ENCODE results near the gene PSMD2.

The PSMD2 gene

DNA sequence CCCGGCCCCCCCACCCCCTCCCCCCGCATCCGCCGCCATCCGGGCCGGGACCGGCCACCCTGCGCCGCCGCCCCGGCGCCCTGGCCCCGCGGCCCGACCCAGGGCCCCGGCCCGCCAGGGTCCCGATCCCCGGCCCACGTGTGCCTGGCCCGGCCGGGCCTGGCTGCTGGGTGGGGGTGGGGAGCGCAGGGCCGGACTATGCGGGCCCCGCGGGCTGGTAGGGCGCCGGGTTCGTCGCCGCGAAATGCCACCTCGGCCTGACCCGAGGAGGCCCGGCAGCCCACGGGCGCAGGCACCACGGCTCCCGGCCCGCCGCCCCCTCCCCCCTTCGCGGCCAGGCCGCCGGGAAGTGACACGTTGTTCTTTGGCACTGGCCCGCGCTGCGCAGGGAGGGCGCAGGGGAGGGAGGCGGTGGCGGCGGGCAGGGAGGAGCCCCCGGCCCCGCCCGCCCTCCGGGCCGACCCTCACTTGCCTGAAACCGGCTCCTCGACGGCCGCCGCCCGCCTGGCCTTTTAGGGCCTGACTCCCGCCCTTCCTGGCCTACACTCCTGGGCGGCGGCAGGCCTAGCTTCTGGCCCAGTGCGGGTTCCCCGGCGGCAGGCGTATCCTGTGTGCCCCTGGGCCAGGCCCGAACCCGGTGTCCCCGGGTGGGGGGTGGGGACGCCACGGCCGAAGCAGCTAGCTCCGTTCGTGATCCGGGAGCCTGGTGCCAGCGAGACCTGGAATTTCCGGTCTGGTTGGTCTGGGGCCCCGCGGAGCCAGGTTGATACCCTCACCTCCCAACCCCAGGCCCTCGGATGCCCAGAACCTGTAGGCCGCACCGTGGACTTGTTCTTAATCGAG, 15.9 kb downstream of the PSMD2 start:
- H3K27ac ChIP-seq (ENCODE audit: low read length), result peak overlapping the region; percentile 60; the same call in 1 of the 2 replicates
- no peaks in the 10 kb centered on the region for H3K9me2 ChIP-seq (replicated peaks; ENCODE audit: insufficient read depth, low read length)
- H3K9me3 ChIP-seq (replicated peaks; ENCODE audit: insufficient read depth, low read length), result no peaks in the 10 kb centered on the region
- peaks cover 53% of the 10 kb centered on the region for H3K79me2 ChIP-seq (ENCODE audit: low read length)
- no peak overlapping the region for H2AFZ ChIP-seq (ENCODE audit: low read length)
- peaks cover 41% of the 10 kb centered on the region for H4K20me1 ChIP-seq (ENCODE audit: insufficient read depth, low read length)
- peak; percentile 67 for DNase-seq
- TF ChIP-seq, protein P1, sequence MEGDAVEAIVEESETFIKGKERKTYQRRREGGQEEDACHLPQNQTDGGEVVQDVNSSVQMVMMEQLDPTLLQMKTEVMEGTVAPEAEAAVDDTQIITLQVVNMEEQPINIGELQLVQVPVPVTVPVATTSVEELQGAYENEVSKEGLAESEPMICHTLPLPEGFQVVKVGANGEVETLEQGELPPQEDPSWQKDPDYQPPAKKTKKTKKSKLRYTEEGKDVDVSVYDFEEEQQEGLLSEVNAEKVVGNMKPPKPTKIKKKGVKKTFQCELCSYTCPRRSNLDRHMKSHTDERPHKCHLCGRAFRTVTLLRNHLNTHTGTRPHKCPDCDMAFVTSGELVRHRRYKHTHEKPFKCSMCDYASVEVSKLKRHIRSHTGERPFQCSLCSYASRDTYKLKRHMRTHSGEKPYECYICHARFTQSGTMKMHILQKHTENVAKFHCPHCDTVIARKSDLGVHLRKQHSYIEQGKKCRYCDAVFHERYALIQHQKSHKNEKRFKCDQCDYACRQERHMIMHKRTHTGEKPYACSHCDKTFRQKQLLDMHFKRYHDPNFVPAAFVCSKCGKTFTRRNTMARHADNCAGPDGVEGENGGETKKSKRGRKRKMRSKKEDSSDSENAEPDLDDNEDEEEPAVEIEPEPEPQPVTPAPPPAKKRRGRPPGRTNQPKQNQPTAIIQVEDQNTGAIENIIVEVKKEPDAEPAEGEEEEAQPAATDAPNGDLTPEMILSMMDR (IDR thresholded peaks at IDR 0.05; ENCODE audit: low read length), result no peak
- TF ChIP-seq EZH2 (optimal IDR thresholded peaks at IDR 0.05; ENCODE audit: low read depth, low read length) (no peak), EZH2phosphoT487 (IDR thresholded peaks at IDR 0.05; ENCODE audit: low read length) (no peak)
- H3K4me2 ChIP-seq (ENCODE audit: low read depth, low read length), result peak overlapping the region; percentile 77
- H3K27me3 ChIP-seq (replicated peaks; ENCODE audit: insufficient read depth, low read length), result no peaks in the 10 kb centered on the region
- H3K36me3 ChIP-seq (replicated peaks; ENCODE audit: insufficient read depth, low read length), result peaks cover 9% of the 10 kb centered on the region; the same call in 1 of the 2 replicates
- H3K4me1 ChIP-seq (ENCODE audit: low read length), result peaks cover 9% of the 10 kb centered on the region; the same call in 1 of the 2 replicates
- peak overlapping the region; percentile 95 for H3K4me3 ChIP-seq (ENCODE audit: low read length)
- peak overlapping the region; percentile 96 for H3K9ac ChIP-seq (ENCODE audit: low read length)
- H3F3A ChIP-seq (ENCODE audit: insufficient read depth, low read length), result peaks cover 13% of the 10 kb centered on the region

DNA sequence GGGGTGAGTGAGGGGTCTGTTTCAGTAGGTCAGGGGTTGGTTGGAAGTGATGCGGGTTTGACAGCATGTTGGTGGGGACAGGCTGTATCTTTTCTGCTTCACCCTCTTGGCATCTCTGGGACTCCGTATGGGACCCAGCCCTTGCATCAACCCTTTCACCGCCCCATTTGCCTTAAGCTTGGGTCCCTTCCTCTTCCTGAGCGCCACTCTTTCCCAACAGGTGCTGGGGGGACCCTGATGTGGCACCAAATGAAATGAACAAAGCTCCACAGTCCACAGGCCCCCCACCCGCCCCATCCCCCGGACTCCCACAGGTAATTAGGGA, 16.5 kb downstream of the PSMD2 start:
- peak overlapping the region; percentile 96 for H3K9ac ChIP-seq (ENCODE audit: low read length)
- H3K9me2 ChIP-seq (replicated peaks; ENCODE audit: insufficient read depth, low read length), result no peaks in the 10 kb centered on the region
- no peaks in the 10 kb centered on the region for H3K9me3 ChIP-seq (replicated peaks; ENCODE audit: insufficient read depth, low read length)
- H3F3A ChIP-seq (ENCODE audit: insufficient read depth, low read length), result peaks cover 13% of the 10 kb centered on the region
- H4K20me1 ChIP-seq (ENCODE audit: insufficient read depth, low read length), result peaks cover 46% of the 10 kb centered on the region
- H3K4me3 ChIP-seq (ENCODE audit: low read length), result peak overlapping the region; percentile 95
- H3K36me3 ChIP-seq (replicated peaks; ENCODE audit: insufficient read depth, low read length), result peaks cover 13% of the 10 kb centered on the region; the same call in 1 of the 2 replicates
- peak; percentile 27 for DNase-seq
- peaks cover 59% of the 10 kb centered on the region for H3K79me2 ChIP-seq (ENCODE audit: low read length)
- H2AFZ ChIP-seq (ENCODE audit: low read length), result no peak overlapping the region
- H3K4me2 ChIP-seq (ENCODE audit: low read depth, low read length), result peak overlapping the region; percentile 77
- peak overlapping the region; percentile 60; the same call in 1 of the 2 replicates for H3K27ac ChIP-seq (ENCODE audit: low read length)
- H3K27me3 ChIP-seq (replicated peaks; ENCODE audit: insufficient read depth, low read length), result no peaks in the 10 kb centered on the region
- H3K4me1 ChIP-seq (ENCODE audit: low read length), result peaks cover 9% of the 10 kb centered on the region; the same call in 1 of the 2 replicates
- TF ChIP-seq EZH2 (optimal IDR thresholded peaks at IDR 0.05; ENCODE audit: low read depth, low read length), result no peak
- TF ChIP-seq EZH2phosphoT487 (IDR thresholded peaks at IDR 0.05; ENCODE audit: low read length), result no peak
- TF ChIP-seq, protein P1 (IDR thresholded peaks at IDR 0.05; ENCODE audit: low read length), result no peak

DNA sequence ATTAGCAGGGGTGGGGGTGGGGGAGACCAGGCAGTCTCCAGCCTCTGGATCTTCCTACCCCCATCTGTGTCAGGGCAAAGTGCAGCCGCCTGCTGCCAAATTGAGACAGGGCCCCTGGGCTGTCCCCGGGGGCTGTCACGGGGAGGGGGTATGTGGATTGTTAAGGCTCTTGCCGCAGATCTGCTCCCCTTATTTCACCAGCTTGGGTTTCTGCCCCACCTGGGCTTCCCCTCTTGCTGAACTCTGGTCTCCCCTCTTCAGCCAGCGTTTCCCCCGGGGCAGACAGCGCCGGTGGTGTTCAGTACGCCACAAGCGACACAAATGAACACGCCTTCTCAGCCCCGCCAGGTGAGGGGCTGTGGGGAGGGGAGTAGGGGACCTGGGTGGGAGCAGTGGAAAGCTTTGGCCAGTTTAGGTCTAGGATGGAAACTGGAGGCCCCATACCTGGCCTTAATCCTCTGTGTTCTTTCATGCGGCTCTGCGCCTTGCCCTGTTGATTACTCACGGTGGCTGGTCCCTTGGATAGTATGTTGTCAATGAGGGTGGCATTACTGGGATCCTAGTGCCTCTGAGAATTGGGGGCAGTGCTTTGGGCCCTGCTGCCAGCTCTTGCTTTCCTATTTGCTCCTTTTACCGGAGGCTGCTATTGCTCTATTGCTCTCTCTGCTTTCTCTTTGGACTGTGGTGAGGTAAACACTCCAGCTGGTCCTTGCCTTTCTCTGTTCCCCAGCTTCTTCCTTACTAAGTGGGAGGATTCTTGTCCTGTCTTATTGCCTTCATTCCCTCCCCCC, 17.0 kb downstream of the PSMD2 start:
- Histone ChIP-seq H2AFZ (ENCODE audit: low read length) (no peak overlapping the region), H3K9me2 (replicated peaks; ENCODE audit: insufficient read depth, low read length) (no peaks in the 10 kb centered on the region), H3K27me3 (replicated peaks; ENCODE audit: insufficient read depth, low read length) (no peaks in the 10 kb centered on the region), H3K9me3 (replicated peaks; ENCODE audit: insufficient read depth, low read length) (no peaks in the 10 kb centered on the region), H4K20me1 (ENCODE audit: insufficient read depth, low read length) (peaks cover 52% of the 10 kb centered on the region), H3K36me3 (replicated peaks; ENCODE audit: insufficient read depth, low read length) (peaks cover 18% of the 10 kb centered on the region; the same call in 1 of the 2 replicates), H3F3A (ENCODE audit: insufficient read depth, low read length) (peaks cover 10% of the 10 kb centered on the region), H3K79me2 (ENCODE audit: low read length) (peaks cover 65% of the 10 kb centered on the region), H3K4me1 (ENCODE audit: low read length) (peaks cover 9% of the 10 kb centered on the region; the same call in 1 of the 2 replicates), H3K4me3 (ENCODE audit: low read length) (peak overlapping the region; percentile 95), H3K27ac (ENCODE audit: low read length) (no peak overlapping the region), H3K9ac (ENCODE audit: low read length) (peak overlapping the region; percentile 96), H3K4me2 (ENCODE audit: low read depth, low read length) (peak overlapping the region; percentile 77)
- no peak for DNase-seq
- TF ChIP-seq EZH2 (optimal IDR thresholded peaks at IDR 0.05; ENCODE audit: low read depth, low read length), result no peak
- TF ChIP-seq EZH2phosphoT487 (IDR thresholded peaks at IDR 0.05; ENCODE audit: low read length), result no peak
- TF ChIP-seq, protein P1 (IDR thresholded peaks at IDR 0.05; ENCODE audit: low read length), result no peak
